Adrenal gland (tissue), 12 donors: Measurements from ENCODE around the gene TNFAIP8L1. TPM values are rescaled to one million over a fixed set of nuclear protein-coding genes. Genes with fewer than 3 reads are reported as not detected.

ENCODE experiments used
- DNase-seq, 7 donors: peaks; one replicate each; pipeline ENCODE4 v3.0.0-alpha.2; 2019 to 2020
- H3K27ac ChIP-seq, 5 donors: fragments of 200-600 bp; sonication (generic) in 4 of 5; 1 replicate in 3 of 5; 2 replicates in 2 of 5; pipeline versions ENCODE4 v1.5.1 to v1.8.0; 2016 to 2020; ENCODE audit warnings: mild to moderate bottlenecking in 1 of 5
- H3K27me3 ChIP-seq: fragments of 200-600 bp; 2 replicates; pipeline ENCODE4 v1.8.0; 2021
- H3K36me3 ChIP-seq, 2 donors: fragments of 200-600 bp; replicated peaks in 1 of 2; 1 replicate in 1 of 2; 2 replicates in 1 of 2; pipeline versions ENCODE4 v1.5.1 to v1.8.0; 2018 to 2022
- H3K4me1 ChIP-seq, 2 donors: fragments of 200-600 bp; replicated peaks in 1 of 2; 1 replicate in 1 of 2; 2 replicates in 1 of 2; pipeline versions ENCODE4 v1.5.1 to v1.8.0; 2018 to 2021
- H3K4me3 ChIP-seq, 4 donors: fragments of 200-600 bp; sonication (generic) in 3 of 4; one replicate each; pipeline ENCODE4 v1.5.1; 2016 to 2018
- H3K9me3 ChIP-seq, 3 donors: fragments of 200-600 bp; sonication (generic) in 1 of 3; replicated peaks in 1 of 3; 1 replicate in 2 of 3; 2 replicates in 1 of 3; pipeline versions ENCODE4 v1.5.1 to v1.8.0; 2016 to 2021
- CTCF ChIP-seq, 6 experiments: fragments of 450-650 bp in 4 of 6; fragments of 200-600 bp in 2 of 6; sonication (generic) in 1 of 6; IDR thresholded peaks; 1 replicate in 5 of 6; 2 replicates in 1 of 6; pipeline versions ENCODE4 v1.5.1 to v1.8.0; 2016 to 2021; ENCODE audit warnings: antibody characterized with exemption in 6 of 6, mild to moderate bottlenecking in 2 of 6, moderate library complexity in 1 of 6
- POLR2A ChIP-seq, 2 donors: fragments of 450-650 bp; IDR thresholded peaks; one replicate each; pipeline ENCODE4 v1.6.1; 2017; ENCODE audit warnings: antibody characterized with exemption in 2 of 2, mild to moderate bottlenecking in 2 of 2, moderate library complexity in 1 of 2
- WGBS, 4 donors: extraction: QIAGEN DNeasy Blood & Tissue Kit in 2 of 4; methylation state at CpG; one replicate each; pipeline versions ENCODE4 v1.1.5 to v1.1.7; 2013 to 2017; 5-methylcytosine and 5-hydroxymethylcytosine counted together
- intact Hi-C, 2 donors: fragments of 100-400 bp; cut with DNase I; formaldehyde crosslinking; loops; one replicate each; pipeline versions ENCODE4 v1.14.1 to v1.15.0; 2022 to 2023
- polyA plus RNA-seq, 3 donors: library from polyadenylated mRNA; stranded (reverse); fragments of 200-250 nt in 2 of 3; fragments of 350-450 nt in 1 of 3; fragmentation: Illumina TruSeq in 1 of 3; extraction: RNeasy Lipid Tissue Mini Kit (QIAGEN cat#74804) in 1 of 3; gene quantifications; one replicate each; pipeline ENCODE4 v1.2.3, GENCODE V29; 2013 to 2014
- total RNA-seq, 9 donors: library from RNA; depleted of rRNA in 4 of 9; stranded (reverse); fragments of >200 nt in 4 of 9; fragments of 120-200 nt in 1 of 9; fragmentation: NEBNext Ultra II Directional in 1 of 9; extraction: Animal tissue kit (Norgen Biotek cat#: 25700) in 1 of 9; gene quantifications; one replicate each; pipeline versions ENCODE4 v1.1.0 to v1.2.4, GENCODE V29; 2013 to 2023
- donor health status: healthy with polysubstance abuse.
- donor health status: Bipolar disorder and iron deficiency.
- donor health status: DM: yes; HTN: yes; CAD: no.
- donor health status: DM: no; HTN: no; CAD: no.
- donor health status: DM: no; HTN: no; CAD: no.
- donor health status: DM: yes; HTN: yes; CAD: no.

Gene TNFAIP8L1
- total and polyA plus RNA-seq, 12 donors: 2.6 to 13.8 (median 5.5) TPM

GRCh38 chr19:4635754-4636116 lies 3.6 kb upstream of the TNFAIP8L1 start:
- no peaks in the 10 kb centered on the region for H3K27me3 ChIP-seq
- DNase-seq: no peak
- no peaks in the 10 kb centered on the region for H3K9me3 ChIP-seq
- WGBS, 4 donors: 7 to 43% (median 24%) methylated on average over 9 to 13 of the region's 13 CpGs
- H3K4me3 ChIP-seq: peak overlapping the region in 1 of 4 donors; percentile 49
- no peaks in the 10 kb centered on the region for H3K36me3 ChIP-seq
- H3K4me1 ChIP-seq: peaks cover 10 to 30% of the 10 kb centered on the region in 2 donors
- H3K27ac ChIP-seq: no peak overlapping the region
- intact Hi-C loops: loop anchor here (5.0 kb wide), 2 partner anchors 58 to 78 kb away; partner anchors contain the start of gene SEMA6B (in 1 of the 2)
- TF ChIP-seq CTCF (IDR thresholded peaks at IDR 0.05) (no peak), POLR2A (IDR thresholded peaks at IDR 0.05) (no peak)

DNA sequence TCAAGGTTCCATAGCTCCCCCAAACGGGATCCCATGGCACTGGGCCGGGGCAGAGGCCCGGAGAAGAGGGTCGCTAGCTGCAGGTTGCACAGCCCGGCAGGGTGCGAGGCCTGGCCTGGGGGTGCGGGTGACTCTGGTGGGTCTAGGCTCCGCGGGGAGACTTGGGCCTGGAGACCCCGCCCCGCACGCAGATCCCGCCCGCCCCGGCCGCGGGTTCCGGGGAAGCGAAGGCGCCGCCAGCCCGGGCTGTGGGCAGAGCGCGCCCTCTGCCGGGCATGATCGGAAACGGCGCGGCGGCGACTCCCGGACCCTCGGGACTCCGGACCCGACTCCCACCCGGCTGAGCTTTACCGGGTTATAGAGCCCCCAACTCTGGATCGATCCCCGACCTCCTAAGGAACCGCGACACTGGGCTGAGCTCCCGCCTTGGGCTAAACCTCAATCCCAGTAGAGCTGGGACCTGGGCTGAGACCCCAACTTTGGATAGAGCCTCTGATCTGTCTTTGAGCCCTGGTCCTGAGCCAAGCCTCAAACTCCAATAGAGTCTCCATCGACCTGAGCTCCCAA lies 3.1 kb upstream of the TNFAIP8L1 start:
- 0 to 1% (median 0%) methylated on average over 2 to 43 of the region's 43 CpGs for WGBS, 4 donors

GRCh38 chr19:4636761-4637160 lies 2.6 kb upstream of the TNFAIP8L1 start:
- intact Hi-C loops: loop anchor here (5.0 kb wide), 2 partner anchors 59 to 79 kb away; partner anchors contain the start of gene SEMA6B (in 1 of the 2)
- WGBS, 4 donors: 49 to 63% (median 58%) methylated on average over 6 to 8 of the region's 8 CpGs
- no peak for DNase-seq
- no peaks in the 10 kb centered on the region for H3K27me3 ChIP-seq
- no peak overlapping the region for H3K27ac ChIP-seq
- no peaks in the 10 kb centered on the region for H3K9me3 ChIP-seq
- TF ChIP-seq POLR2A (IDR thresholded peaks at IDR 0.05) (no peak), CTCF (IDR thresholded peaks at IDR 0.05) (no peak)
- H3K4me3 ChIP-seq: no peak overlapping the region
- H3K36me3 ChIP-seq: no peaks in the 10 kb centered on the region
- peaks cover 10 to 30% of the 10 kb centered on the region in 2 donors for H3K4me1 ChIP-seq

More for the DNA sequence above, 3.1 kb upstream of the TNFAIP8L1 start:
- no peaks in the 10 kb centered on the region for H3K9me3 ChIP-seq
- peak in 6 of 7 donors; percentile 46 to 70 (median 60) for DNase-seq
- H3K4me1 ChIP-seq: peaks cover 10 to 30% of the 10 kb centered on the region in 2 donors
- no peak overlapping the region for H3K27ac ChIP-seq
- intact Hi-C loops: loop anchor here (5.0 kb wide), 2 partner anchors 59 to 79 kb away; partner anchors contain the start of gene SEMA6B (in 1 of the 2)
- H3K27me3 ChIP-seq: no peaks in the 10 kb centered on the region
- H3K4me3 ChIP-seq: peak overlapping the region in 1 of 4 donors; percentile 49
- TF ChIP-seq POLR2A (IDR thresholded peaks at IDR 0.05): no peak
- TF ChIP-seq CTCF (IDR thresholded peaks at IDR 0.05): peak; percentile 65 to 96 (median 82)
- H3K36me3 ChIP-seq: no peaks in the 10 kb centered on the region

DNA sequence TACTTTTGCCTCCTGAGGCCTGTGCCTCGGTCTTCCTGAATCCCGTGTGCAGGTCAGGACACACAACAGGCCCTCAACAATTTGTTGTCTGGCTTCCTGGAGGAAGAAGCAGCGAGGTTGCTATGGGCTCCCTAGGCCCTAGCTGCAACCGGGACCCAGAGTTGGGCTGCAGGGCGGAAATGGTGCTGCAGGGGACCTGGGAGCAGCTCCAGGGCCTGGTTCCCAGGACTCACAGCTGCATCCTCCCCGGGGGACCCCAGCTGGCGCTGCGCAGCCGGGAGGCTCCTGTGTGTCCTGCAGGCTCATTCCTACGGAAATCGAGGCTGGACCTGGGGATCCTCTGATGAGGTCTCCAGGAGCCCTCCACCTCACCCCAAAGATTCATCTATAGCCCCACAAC lies 999 bp upstream of the TNFAIP8L1 start:
- TF ChIP-seq CTCF (IDR thresholded peaks at IDR 0.05): peak in 1 of 6 experiments; percentile 6
- TF ChIP-seq POLR2A (IDR thresholded peaks at IDR 0.05): no peak
- H3K36me3 ChIP-seq: no peaks in the 10 kb centered on the region
- no peaks in the 10 kb centered on the region for H3K9me3 ChIP-seq
- no peak overlapping the region for H3K4me3 ChIP-seq
- intact Hi-C loops: loop anchor here (5.0 kb wide), 2 partner anchors 61 to 81 kb away; partner anchors contain the start of gene SEMA6B (in 1 of the 2)
- peak in 3 of 7 donors; percentile 32 to 66 (median 42) for DNase-seq
- H3K27me3 ChIP-seq: no peaks in the 10 kb centered on the region
- peak overlapping the region in 2 of 5 donors; percentile 21 to 67 for H3K27ac ChIP-seq
- H3K4me1 ChIP-seq: peaks cover 10 to 30% of the 10 kb centered on the region in 2 donors
- 65 to 78% (median 67%) methylated on average over 9 to 11 of the region's 11 CpGs for WGBS, 4 donors
